ENCODE data around the gene RPTOR.

The RPTOR gene

GRCh38 chr17:80646328-80646727 lies 101.7 kb downstream of the RPTOR start:
- no peak for DNase-seq

GRCh38 chr17:80647746-80648145 lies 103.1 kb downstream of the RPTOR start:
- DNase-seq, result no peak

- no peak for DNase-seq
These were observed 104.6 kb downstream of the RPTOR start for GRCh38 chr17:80649200-80649644.

GRCh38 chr17:80649672-80650330 lies 105.2 kb downstream of the RPTOR start:
- DNase-seq, result no peak

DNA sequence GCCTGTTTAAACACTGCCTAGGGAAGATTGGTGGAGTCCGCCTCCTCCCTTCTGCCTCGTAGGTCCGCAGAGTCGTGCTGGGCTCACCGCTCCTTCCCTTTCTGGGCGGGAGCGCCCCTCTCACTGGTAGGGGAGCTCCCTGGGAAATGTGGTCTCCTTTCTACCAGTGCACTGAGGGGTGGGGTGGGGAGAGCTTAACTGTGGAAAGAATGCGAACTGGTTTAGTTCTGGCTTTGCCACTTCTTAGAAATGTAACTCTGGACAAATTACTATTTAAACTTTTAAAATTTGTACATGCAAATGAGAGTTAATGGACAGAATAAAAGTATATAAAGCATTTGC lies 105.7 kb downstream of the RPTOR start:
- no peak for DNase-seq

DNA sequence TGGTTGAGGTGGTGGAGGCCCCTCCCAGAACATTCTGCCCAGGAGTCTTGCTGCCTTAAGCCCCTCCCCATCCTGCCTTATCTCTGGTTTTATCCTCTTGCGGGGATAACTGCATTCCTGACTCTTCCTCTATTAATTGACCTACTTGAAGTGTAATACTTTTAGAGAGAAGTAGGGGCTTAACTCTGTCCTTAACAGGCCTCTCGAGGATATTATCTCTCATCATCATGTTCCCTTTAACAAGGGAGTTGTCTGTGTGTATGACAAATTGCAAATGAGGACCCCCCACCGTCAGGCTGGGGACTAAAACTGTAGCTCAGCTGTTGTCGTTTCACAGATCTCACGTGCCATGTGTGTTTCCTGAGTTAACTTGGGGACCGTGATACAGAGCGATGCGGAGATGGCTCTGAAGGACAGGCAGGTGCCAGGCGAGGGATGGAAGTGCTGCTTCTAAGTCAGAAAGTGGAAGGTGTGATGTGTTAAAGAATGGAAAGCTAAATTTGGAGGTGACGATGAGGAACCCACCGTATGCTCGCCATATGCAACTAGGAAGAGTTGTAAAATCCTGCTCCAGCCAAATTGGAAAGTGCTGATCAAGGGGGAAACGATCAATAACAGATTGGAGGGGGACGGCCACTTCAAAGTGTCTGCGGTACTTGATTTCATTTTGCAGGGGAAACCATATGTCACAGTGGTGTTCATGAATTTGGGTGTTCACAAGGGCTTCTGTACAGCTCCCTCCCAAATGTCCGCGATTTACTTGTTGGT lies 106.3 kb downstream of the RPTOR start:
- DNase-seq, result no peak

DNA sequence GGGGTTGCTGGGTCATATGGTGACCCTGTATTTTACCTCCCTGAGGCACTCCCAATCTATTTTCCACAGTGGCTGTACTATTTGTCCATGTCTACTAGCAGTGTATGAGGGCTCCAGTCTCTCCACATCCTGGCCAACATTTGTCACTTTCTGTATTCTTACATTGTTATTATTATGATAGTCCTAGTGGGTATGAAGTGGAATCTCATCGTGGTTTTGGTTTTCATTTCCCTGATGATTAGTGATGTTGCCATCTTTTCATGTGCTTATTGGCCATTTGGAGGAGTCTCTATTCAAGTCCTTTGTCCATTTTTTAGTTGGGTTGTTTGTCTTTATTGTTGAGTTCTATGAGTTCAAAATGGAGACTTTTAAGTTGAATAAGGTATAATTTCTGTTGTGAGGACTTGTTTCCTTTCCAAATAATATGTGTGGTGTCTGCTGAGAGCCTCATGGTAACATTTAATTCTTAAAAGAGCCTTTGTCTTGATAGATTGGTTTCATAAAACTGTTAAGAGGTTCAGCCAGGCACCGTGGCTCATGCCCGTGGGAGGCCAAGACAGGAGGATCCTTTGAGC lies 108.2 kb downstream of the RPTOR start:
- no peak for DNase-seq

DNA sequence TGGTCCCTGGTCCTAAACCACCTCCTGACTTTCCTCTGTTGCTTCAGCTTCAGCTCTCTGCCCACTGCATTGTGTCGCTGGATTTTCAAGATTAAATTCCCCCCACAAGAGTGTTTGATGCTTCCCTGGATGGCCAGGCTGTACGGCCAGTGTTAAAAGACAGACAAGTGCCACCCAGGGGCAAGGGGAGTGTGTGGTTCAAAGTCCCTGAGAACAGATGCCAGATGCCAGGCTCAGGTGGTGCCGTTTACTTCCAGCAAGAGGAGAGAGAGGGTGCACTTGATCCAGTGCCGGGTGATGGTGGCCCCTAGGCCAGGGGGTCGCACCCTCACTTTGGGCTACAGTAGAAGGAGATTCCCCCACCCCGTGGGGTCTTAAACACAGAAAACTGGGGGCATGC lies 109.2 kb downstream of the RPTOR start:
- no peak for DNase-seq

DNA sequence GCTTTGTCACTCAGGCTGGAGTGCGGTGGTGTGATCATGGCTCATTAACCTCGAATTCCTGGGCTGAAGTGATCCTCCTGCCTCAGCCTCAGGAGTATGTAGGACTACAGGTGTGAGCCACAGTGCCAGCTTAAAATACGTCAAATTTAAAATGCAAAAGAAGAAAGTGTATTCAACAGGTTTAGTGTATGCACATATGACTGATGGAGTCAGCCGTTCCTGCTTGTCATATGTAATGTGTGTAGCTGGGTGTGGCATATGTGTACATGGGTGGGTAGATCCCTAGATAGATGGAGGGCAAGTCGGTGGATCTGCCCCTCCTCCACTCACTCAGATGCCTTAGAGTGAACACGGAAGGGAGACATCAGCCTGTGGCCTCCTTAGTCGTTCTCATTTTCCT lies 111.0 kb downstream of the RPTOR start:
- DNase-seq, result no peak

- DNase-seq, result peak; percentile 57
These were observed 112.0 kb downstream of the RPTOR start for GRCh38 chr17:80656590-80656989.

DNA sequence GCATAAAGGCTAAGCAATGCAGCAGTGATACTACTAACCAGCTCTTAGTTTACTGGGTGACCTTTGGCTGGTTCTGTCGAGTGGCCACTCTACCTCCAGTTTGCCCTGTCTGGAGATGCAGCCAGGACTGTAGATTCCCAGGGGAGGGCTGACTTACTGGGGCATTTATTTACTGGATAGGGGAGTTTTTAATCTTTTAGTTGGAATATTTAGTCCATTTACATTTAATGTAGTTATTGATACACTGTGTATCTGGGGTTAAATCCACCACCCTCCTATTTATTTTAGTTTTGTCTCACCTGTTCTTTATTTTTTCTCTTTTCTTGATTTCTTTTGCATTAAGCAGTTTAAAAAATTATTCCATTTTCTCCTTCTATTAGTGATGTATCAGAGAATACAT lies 112.9 kb downstream of the RPTOR start:
- DNase-seq, result no peak

GRCh38 chr17:80658821-80659220 lies 114.2 kb downstream of the RPTOR start:
- no peak for DNase-seq

DNA sequence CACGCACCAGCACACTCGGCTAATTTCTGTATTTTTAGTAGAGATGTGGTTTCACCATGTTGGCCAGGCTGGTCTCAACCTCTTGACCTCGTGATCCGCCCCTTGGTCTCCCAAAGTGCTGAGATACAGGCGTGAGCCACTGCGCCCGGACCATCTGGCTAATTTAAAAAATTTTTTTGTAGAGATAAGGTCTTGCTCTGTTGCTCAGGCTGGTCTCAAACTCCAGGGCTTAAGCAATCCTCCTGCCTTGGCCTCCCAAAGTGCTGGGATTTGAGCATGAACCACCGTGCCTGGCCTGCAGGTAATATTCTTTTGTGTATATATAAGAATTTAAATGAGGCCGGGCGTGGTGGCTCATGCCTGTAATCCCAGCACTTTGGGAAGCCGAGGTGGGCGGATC lies 115.0 kb downstream of the RPTOR start:
- DNase-seq, result no peak

DNA sequence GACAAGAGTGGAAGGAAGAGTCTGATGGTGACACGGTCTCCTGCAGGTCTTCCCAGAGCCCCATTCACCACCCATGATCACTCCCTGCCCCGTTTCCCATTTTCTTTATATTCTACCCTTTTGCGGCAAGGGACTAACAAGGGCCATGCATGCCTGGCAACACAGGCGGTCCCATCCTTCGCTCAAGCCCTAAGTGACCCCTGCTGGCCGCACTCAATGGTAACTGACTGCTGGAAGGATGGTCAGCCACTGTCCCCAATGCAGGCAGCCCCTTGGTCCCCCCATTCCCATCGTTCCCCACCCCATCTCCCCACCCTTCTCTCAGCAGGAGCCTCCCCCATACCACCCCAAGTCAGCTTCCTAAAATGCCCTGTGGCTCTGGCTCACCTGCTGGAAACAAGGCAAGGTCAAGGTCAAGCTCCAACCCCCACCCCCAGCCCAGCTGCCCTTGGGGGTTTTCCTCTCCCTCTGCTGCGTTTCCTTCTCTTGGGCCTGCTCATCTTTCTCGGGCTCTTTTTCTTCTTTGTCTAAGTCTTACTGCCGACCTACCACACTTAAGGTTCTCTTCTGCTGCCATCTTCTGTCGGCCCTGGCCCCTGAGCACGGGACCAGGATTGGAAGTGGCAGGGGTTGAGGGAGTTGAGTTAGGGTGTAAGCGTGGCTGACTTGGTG lies 116.0 kb downstream of the RPTOR start:
- DNase-seq, result no peak

DNA sequence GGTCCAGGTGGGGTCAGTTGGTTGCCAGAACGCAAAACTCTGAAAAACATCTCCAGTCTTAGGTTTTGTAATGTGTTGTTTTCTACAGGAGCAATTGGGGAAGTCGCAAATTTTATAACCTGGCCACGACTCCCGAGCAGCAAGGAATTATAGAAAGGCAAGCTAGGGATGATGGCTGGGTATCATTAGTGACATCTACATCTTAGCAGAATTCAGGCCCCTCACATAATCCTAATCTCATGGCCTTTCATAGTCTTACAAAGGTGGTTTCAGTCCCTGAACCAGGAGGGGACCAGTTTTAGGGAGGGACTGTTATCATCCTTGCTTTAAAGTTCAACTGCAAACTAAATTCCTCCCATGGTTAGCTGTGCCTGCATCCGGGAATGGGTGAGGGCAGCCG lies 117.9 kb downstream of the RPTOR start:
- DNase-seq, result no peak

DNA sequence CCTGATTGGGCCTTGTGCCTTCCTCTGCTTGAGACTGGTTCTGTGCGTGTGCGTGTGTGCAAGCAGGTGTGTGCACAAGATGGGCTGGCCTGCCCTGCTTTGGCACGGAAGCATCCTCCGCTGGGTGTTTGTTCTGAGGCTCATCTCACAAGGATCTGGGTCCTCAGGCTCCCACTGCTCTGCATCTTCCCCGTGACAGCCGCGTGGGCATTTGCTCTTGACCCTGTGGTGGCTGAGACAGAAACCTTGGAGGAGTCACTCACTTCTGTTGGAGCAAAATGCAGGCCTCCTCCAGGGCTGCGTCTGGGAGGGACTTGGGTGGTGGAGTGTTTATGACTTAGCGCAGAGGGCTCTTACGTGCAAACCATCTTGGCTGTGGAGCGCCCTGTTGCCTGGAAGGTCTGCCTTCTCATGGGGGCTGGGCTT lies 119.2 kb downstream of the RPTOR start:
- no peak for DNase-seq

GRCh38 chr17:80664217-80664790 lies 119.7 kb downstream of the RPTOR start:
- DNase-seq, result no peak

- DNase-seq, result no peak
These were observed 121.2 kb downstream of the RPTOR start for GRCh38 chr17:80665792-80666191.

- DNase-seq, result no peak
These were observed 122.2 kb downstream of the RPTOR start for GRCh38 chr17:80666867-80667266.

GRCh38 chr17:80667462-80668277 lies 123.0 kb downstream of the RPTOR start:
- DNase-seq, result peak; percentile 18

- no peak for DNase-seq
These were observed 123.9 kb downstream of the RPTOR start for GRCh38 chr17:80668375-80669148.
